CD4-positive, alpha-beta T cell (primary cell): Measurements from ENCODE around the gene ENOX2. TPM values are rescaled to one million over a fixed set of nuclear protein-coding genes. Genes with fewer than 3 reads are reported as not detected.

Source experiments
- ATAC-seq: fragments of 200-7000 bp; cut with Tn5 transposase; one replicate; pipeline ENCODE4 v1.10.0; 2022; ENCODE audit warnings: mild to moderate bottlenecking; ENCODE audit not compliant: poor library complexity
- CTCF ChIA-PET: fragments of 350-600 bp; sonication (Branson Sonifier 250); formaldehyde crosslinking; loops from one replicate; lab custom pipeline; 2021; ENCODE audit warnings: antibody characterized with exemption, inconsistent platforms; lab: Charles Lee
- POLR2A ChIA-PET: fragments of 350-600 bp; sonication (Branson Sonifier 250); formaldehyde crosslinking; loops from one replicate; lab custom pipeline; 2021; ENCODE audit warnings: antibody characterized with exemption, inconsistent platforms; lab: Charles Lee
- DNase-seq, 14 experiments: peaks; one replicate each; pipeline ENCODE4 v3.0.0-alpha.2; 2013 to 2020; ENCODE audit warnings: mixed read lengths in 2 of 14
- H3K27ac ChIP-seq, 2 donors: one replicate each; pipeline versions ENCODE4 v1.5.1 to v1.7.0; 2013; ENCODE audit warnings: low read length in 2 of 2, low read depth in 1 of 2, mild to moderate bottlenecking in 1 of 2
- H3K27me3 ChIP-seq, 2 experiments: 1 replicate in 1 of 2; 2 replicates in 1 of 2; pipeline versions ENCODE4 v1.6.1 to v1.7.0; 2013; ENCODE audit warnings: low read length in 2 of 2, control low read depth in 1 of 2, mild to moderate bottlenecking in 1 of 2, moderate library complexity in 1 of 2; ENCODE audit not compliant: insufficient read depth in 2 of 2, control insufficient read depth in 1 of 2
- H3K36me3 ChIP-seq: one replicate; pipeline ENCODE4 v1.6.1; 2013; ENCODE audit warnings: low read length, control low read depth; ENCODE audit not compliant: insufficient read depth
- H3K4me1 ChIP-seq: one replicate; pipeline ENCODE4 v1.6.1; 2013; ENCODE audit warnings: low read length, control low read depth; ENCODE audit not compliant: insufficient read depth
- H3K4me3 ChIP-seq: one replicate; pipeline ENCODE4 v1.5.1; 2013; ENCODE audit warnings: mild to moderate bottlenecking, low read length, moderate library complexity
- H3K9me3 ChIP-seq, 2 experiments: 1 replicate in 1 of 2; 2 replicates in 1 of 2; pipeline versions ENCODE4 v1.6.1 to v1.7.0; 2013; ENCODE audit warnings: low read length in 2 of 2, mild to moderate bottlenecking in 2 of 2, control low read depth in 1 of 2, moderate library complexity in 1 of 2; ENCODE audit not compliant: control insufficient read depth in 1 of 2, insufficient read depth in 1 of 2
- H3K27ac Mint-ChIP-seq: one replicate; pipeline ENCODE4 v1.8.0; 2020; ENCODE audit warnings: mixed read lengths
- H3K27me3 Mint-ChIP-seq: one replicate; pipeline ENCODE4 v1.8.0; 2021; ENCODE audit warnings: mixed read lengths
- H3K36me3 Mint-ChIP-seq: one replicate; pipeline ENCODE4 v1.8.0; 2021; ENCODE audit warnings: low read depth, mixed read lengths
- H3K4me1 Mint-ChIP-seq: one replicate; pipeline ENCODE4 v1.8.0; 2021; ENCODE audit warnings: low read depth, mixed read lengths
- H3K4me3 Mint-ChIP-seq: one replicate; pipeline ENCODE4 v1.8.0; 2020; ENCODE audit warnings: mild to moderate bottlenecking, mixed read lengths
- H3K9me3 Mint-ChIP-seq: one replicate; pipeline ENCODE4 v1.8.0; 2020; ENCODE audit warnings: mixed read lengths
- CTCF ChIP-seq: fragments of 200-600 bp; IDR thresholded peaks from one replicate; pipeline ENCODE4 v1.8.0; 2022; ENCODE audit warnings: antibody characterized with exemption, mild to moderate bottlenecking
- intact Hi-C, 2 experiments: fragments of 100-400 bp; cut with DNase I in 1 of 2; cut with micrococcal nuclease in 1 of 2; formaldehyde crosslinking; loops; one replicate each; pipeline versions ENCODE4 v1.15.1 to v1.9.0; 2023 to 2025; cut with DNase I, micrococcal nuclease
- total RNA-seq, 174 experiments: library from RNA in 2 of 174; stranded (reverse) in 2 of 174; gene quantifications; one replicate each; pipeline ENCODE4 v1.2.3 and lab custom pipeline; 2021 to 2026

Gene ENOX2
- total RNA-seq, 2 experiments from 2014 or later = 4.0 to 6.5 TPM

- no peak overlapping the region for H3K4me3 ChIP-seq
- no peaks in the 10 kb centered on the region for H3K9me3 ChIP-seq
- no peak for TF ChIP-seq CTCF
- Mint-ChIP-seq H3K27me3 (no peaks in the 10 kb centered on the region), H3K9me3 (no peaks in the 10 kb centered on the region), H3K27ac (no peak overlapping the region), H3K4me1 (peaks cover 6% of the 10 kb centered on the region), H3K36me3 (no peaks in the 10 kb centered on the region), H3K4me3 (no peak overlapping the region)
- intact Hi-C loops = loop anchor here in 1 of 2 experiments (10.0 kb wide), 1 partner anchor 1318 kb away; no protein-coding TSS in a partner anchor
- no peak overlapping the region for H3K27ac ChIP-seq
- H3K27me3 ChIP-seq = no peaks in the 10 kb centered on the region
- ATAC-seq (no peak), DNase-seq (no peak)
- H3K4me1 ChIP-seq = peaks cover 8% of the 10 kb centered on the region
- ChIA-PET CTCF (no interaction called here), POLR2A (no interaction called here)
- no peaks in the 10 kb centered on the region for H3K36me3 ChIP-seq
Observed at GRCh38 chrX:130906776-130907175, 3.8 kb upstream of the ENOX2 start.

DNA sequence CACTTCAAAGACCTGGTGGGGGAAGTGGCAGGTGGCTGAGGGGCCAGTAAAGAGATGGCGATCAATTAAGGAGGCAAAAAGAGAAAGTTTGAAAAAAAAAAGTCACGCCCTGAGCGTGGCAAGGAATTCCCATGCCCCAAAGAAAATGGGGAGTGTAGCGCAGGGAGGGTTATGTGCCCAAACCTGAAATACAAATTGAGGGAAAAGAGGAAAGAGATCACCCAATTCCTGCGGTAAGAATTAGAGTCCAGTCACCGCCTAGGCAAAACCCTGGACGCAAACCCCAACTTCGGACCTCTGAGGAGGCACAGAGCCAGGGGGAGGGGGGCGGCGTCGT lies 595 bp downstream of the ENOX2 start:
- H3K27me3 Mint-ChIP-seq = no peaks in the 10 kb centered on the region
- peak overlapping the region; percentile 93 for H3K4me3 ChIP-seq
- H3K27ac Mint-ChIP-seq = peak overlapping the region; percentile 76
- no peak for TF ChIP-seq CTCF
- intact Hi-C loops = loop anchor here in 1 of 2 experiments (2.0 to 10.0 kb wide), 3 partner anchors 500 to 1322 kb away; partner anchors contain the start of gene RBMX2
- peaks cover 2% of the 10 kb centered on the region for H3K36me3 ChIP-seq
- ChIA-PET POLR2A (interaction anchor here (0.7 kb wide), 1 partner anchor 562 kb away, joined by 3 read pairs; the partner anchor contains the start of gene SLC25A14), CTCF (interaction anchor here (0.6 to 1.3 kb wide), 2 partner anchors 14 to 1351 kb away, joined by 3 read pairs; no protein-coding TSS in a partner anchor)
- no peak for ATAC-seq
- H3K4me1 ChIP-seq = peaks cover 8% of the 10 kb centered on the region
- no peak for DNase-seq
- peaks cover 14% of the 10 kb centered on the region for H3K4me1 Mint-ChIP-seq
- no peaks in the 10 kb centered on the region for H3K27me3 ChIP-seq
- no peak overlapping the region for H3K27ac ChIP-seq
- H3K9me3 ChIP-seq = no peaks in the 10 kb centered on the region
- H3K9me3 Mint-ChIP-seq = no peaks in the 10 kb centered on the region
- peaks cover 11% of the 10 kb centered on the region for H3K36me3 Mint-ChIP-seq
- no peak overlapping the region for H3K4me3 Mint-ChIP-seq

DNA sequence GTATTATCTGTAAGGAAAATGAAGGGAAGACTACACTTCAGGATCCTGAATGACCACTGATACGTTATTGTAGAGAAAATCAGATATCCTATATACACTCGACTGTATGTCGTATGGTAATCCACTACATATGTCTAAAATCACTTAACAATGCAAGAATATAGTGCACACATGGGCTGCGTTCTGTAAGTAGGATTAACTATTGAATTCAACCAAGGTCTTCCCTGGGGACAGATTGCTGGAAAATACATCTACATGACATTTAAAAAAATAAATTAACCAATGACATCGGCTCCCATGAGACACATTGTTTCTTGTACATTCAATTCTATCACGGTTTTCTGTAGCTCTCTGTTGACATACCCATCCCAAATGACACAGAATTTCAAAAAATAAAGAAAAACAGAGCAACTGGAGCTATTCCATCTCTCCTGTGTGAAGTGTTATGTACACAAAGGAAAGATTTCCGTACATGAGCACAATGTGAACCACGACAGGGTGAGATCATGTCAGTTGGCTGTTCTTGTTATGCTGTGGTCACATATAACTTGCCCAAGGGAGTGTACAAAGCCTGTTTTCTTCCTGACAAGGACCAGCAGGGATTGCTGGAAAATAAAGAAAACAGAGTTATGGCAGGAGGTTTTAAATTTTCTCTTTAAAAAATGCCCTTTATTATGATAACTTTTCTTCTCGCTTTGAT lies 6.1 kb downstream of the ENOX2 start:
- POLR2A ChIA-PET = no interaction called here
- Mint-ChIP-seq H3K36me3 (peaks cover 16% of the 10 kb centered on the region), H3K27me3 (no peaks in the 10 kb centered on the region), H3K4me1 (peaks cover 10% of the 10 kb centered on the region), H3K4me3 (no peak overlapping the region), H3K9me3 (no peaks in the 10 kb centered on the region), H3K27ac (no peak overlapping the region)
- Histone ChIP-seq H3K4me1 (peaks cover 2% of the 10 kb centered on the region), H3K27ac (no peak overlapping the region), H3K9me3 (no peaks in the 10 kb centered on the region), H3K4me3 (no peak overlapping the region), H3K36me3 (peaks cover 2% of the 10 kb centered on the region), H3K27me3 (no peaks in the 10 kb centered on the region)
- no peak for TF ChIP-seq CTCF
- ATAC-seq (no peak), DNase-seq (no peak)
- CTCF ChIA-PET = no interaction called here
- intact Hi-C loops = no loop called here
